Left lung (tissue), 14 donors: ENCODE results near the gene IFNA10. TPM values are rescaled to one million over a fixed set of nuclear protein-coding genes. Genes with fewer than 3 reads are reported as not detected.
"Not testable (repeated sequence)": the region's sequence is repeated elsewhere in the genome, so short reads cannot be mapped to it uniquely, and the experiment has no call there.

Experiments used
- ATAC-seq: fragments of 200-7000 bp; cut with Tn5 transposase; one replicate; pipeline ENCODE4 v1.9.1; 2020; ENCODE audit warnings: moderate library complexity
- DNase-seq, 4 donors: peaks; one replicate each; pipeline ENCODE4 v3.0.0-alpha.2; 2013 to 2020
- H3K27ac ChIP-seq, 2 donors: fragments of 200-600 bp; sonication (generic) in 1 of 2; one replicate each; pipeline versions ENCODE4 v1.5.0 to v1.8.0; 2020 to 2021
- H3K27me3 ChIP-seq, 2 donors: fragments of 200-600 bp; sonication (generic) in 1 of 2; one replicate each; pipeline versions ENCODE4 v1.5.0 to v1.8.0; 2020 to 2021
- H3K36me3 ChIP-seq, 2 donors: fragments of 200-600 bp; sonication (generic) in 1 of 2; one replicate each; pipeline versions ENCODE4 v1.5.0 to v1.8.0; 2020 to 2021
- H3K4me1 ChIP-seq, 2 donors: fragments of 200-600 bp; one replicate each; pipeline ENCODE4 v1.8.0; 2021
- H3K4me3 ChIP-seq, 2 donors: fragments of 200-600 bp; sonication (generic) in 1 of 2; one replicate each; pipeline versions ENCODE4 v1.5.0 to v1.8.0; 2020 to 2021; ENCODE audit warnings: mild to moderate bottlenecking in 1 of 2
- H3K9me3 ChIP-seq, 2 donors: fragments of 200-600 bp; sonication (generic) in 1 of 2; one replicate each; pipeline versions ENCODE4 v1.5.0 to v1.8.0; 2020 to 2021
- CTCF ChIP-seq, 2 donors: fragments of 200-600 bp; sonication (generic) in 1 of 2; IDR thresholded peaks; one replicate each; pipeline versions ENCODE4 v1.5.0 to v1.8.0; 2021; ENCODE audit warnings: antibody characterized with exemption in 2 of 2
- intact Hi-C, 2 donors: fragments of 100-400 bp; cut with DNase I; formaldehyde crosslinking; loops; one replicate each; pipeline versions ENCODE4 v1.11.2 to v1.14.2; 2022
- long read RNA-seq, 12 donors: library from polyadenylated mRNA in 2 of 12; unstranded in 2 of 12; transcript quantifications; one replicate each; pipeline ENCODE4 v2.0.0 and lab custom pipeline, GENCODE V29; 2019 to 2026
- polyA plus RNA-seq, 6 donors: library from polyadenylated mRNA; unstranded; fragments of 120-200 nt; gene quantifications; one replicate each; pipeline ENCODE4 v1.2.1, GENCODE V29; 2013; ENCODE audit not compliant: insufficient read length in 6 of 6
- total RNA-seq, 2 donors: library from RNA; stranded (reverse); fragmentation: NEBNext Ultra II Directional; extraction: Animal tissue kit (Norgen Biotek cat#: 25700); gene quantifications; one replicate each; pipeline ENCODE4 v1.2.1, GENCODE V29; 2021
- donor health status: DM: no; HTN: yes; CAD: no.
- donor health status: DM: no; HTN: no; CAD: no.

IFNA10 gene
- total RNA-seq = not detected
- not detected for polyA plus RNA-seq
- long read RNA-seq, donor 1 = 0 reads
- long read RNA-seq, donor 2 = 0 reads
- long read RNA-seq, donor 3 = 0 reads
- long read RNA-seq, donor 4 = 0 reads
- long read RNA-seq, donor 5 = 0 reads
- long read RNA-seq, donor 6 = 0 reads
- long read RNA-seq, donor 7 = 0 reads
- long read RNA-seq, donor 8 = 0 reads
- long read RNA-seq, donor 9 = 0 reads
- long read RNA-seq, donor 10 = 0 reads
- long read RNA-seq, donor 11 = 0 reads
- long read RNA-seq, donor 12 = 0 reads

GRCh38 chr9:21207043-21207442 is at the start of gene IFNA10:
IFNA10 (minus strand) TSS chr9:21207143; CDS start chr9:21207097, 46 bp downstream.
- H3K9me3 ChIP-seq, H3K4me3 ChIP-seq, DNase-seq, ATAC-seq, H3K36me3 ChIP-seq, H3K27ac ChIP-seq, intact Hi-C loops, H3K4me1 ChIP-seq, H3K27me3 ChIP-seq: not testable (repeated sequence)

GRCh38 chr9:21255538-21256212 is 48.7 kb upstream of the IFNA10 start:
- peaks cover 0 to 17% of the 10 kb centered on the region in 2 donors for H3K27me3 ChIP-seq
- TF ChIP-seq CTCF (IDR thresholded peaks at IDR 0.05) = no peak
- no peaks in the 10 kb centered on the region for H3K36me3 ChIP-seq
- H3K27ac ChIP-seq = no peak overlapping the region
- DNase-seq (no peak), ATAC-seq (no peak)
- intact Hi-C loops = no loop called here
- H3K4me3 ChIP-seq = no peak overlapping the region
- no peaks in the 10 kb centered on the region for H3K9me3 ChIP-seq
- peaks cover 0 to 14% of the 10 kb centered on the region in 2 donors for H3K4me1 ChIP-seq

- Histone ChIP-seq H3K27me3 (peaks cover 0 to 17% of the 10 kb centered on the region in 2 donors), H3K36me3 (no peaks in the 10 kb centered on the region), H3K9me3 (no peaks in the 10 kb centered on the region), H3K4me1 (peaks cover 0 to 14% of the 10 kb centered on the region in 2 donors), H3K27ac (no peak overlapping the region), H3K4me3 (no peak overlapping the region)
- ATAC-seq (peak; percentile 70), DNase-seq (peak; percentile 10 to 55 (median 42))
- TF ChIP-seq CTCF (IDR thresholded peaks at IDR 0.05) = peak; percentile 23 to 41
- intact Hi-C loops = no loop called here
These were observed 46.0 kb upstream of the IFNA10 start for GRCh38 chr9:21252721-21253547.

GRCh38 chr9:21251638-21252037 is 44.7 kb upstream of the IFNA10 start:
- TF ChIP-seq CTCF (IDR thresholded peaks at IDR 0.05) = no peak
- no peak for ATAC-seq

GRCh38 chr9:21251190-21251589 is 44.2 kb upstream of the IFNA10 start:
- H3K4me3 ChIP-seq = no peak overlapping the region
- H3K27ac ChIP-seq = no peak overlapping the region
- TF ChIP-seq CTCF (IDR thresholded peaks at IDR 0.05) = no peak
- H3K27me3 ChIP-seq = peaks cover 0 to 7% of the 10 kb centered on the region in 2 donors
- no peaks in the 10 kb centered on the region for H3K36me3 ChIP-seq
- peaks cover 0 to 14% of the 10 kb centered on the region in 2 donors for H3K4me1 ChIP-seq
- intact Hi-C loops = no loop called here
- no peaks in the 10 kb centered on the region for H3K9me3 ChIP-seq
- no peak for DNase-seq
- no peak for ATAC-seq

More at GRCh38 chr9:21251638-21252037, 44.7 kb upstream of the IFNA10 start:
- intact Hi-C loops = no loop called here
- H3K9me3 ChIP-seq = no peaks in the 10 kb centered on the region
- H3K4me1 ChIP-seq = peaks cover 0 to 14% of the 10 kb centered on the region in 2 donors
- DNase-seq = no peak
- H3K27me3 ChIP-seq = peaks cover 0 to 7% of the 10 kb centered on the region in 2 donors
- no peaks in the 10 kb centered on the region for H3K36me3 ChIP-seq
- H3K4me3 ChIP-seq = no peak overlapping the region
- H3K27ac ChIP-seq = no peak overlapping the region
